ENCODE data around the gene SLC17A9. TPM values are rescaled to one million over a fixed set of nuclear protein-coding genes. Genes with fewer than 3 reads are reported as not detected.
A peak's percentile ranks its signal among the peaks of the same experiment; 100 is the strongest.

SLC17A9 gene, protein sequence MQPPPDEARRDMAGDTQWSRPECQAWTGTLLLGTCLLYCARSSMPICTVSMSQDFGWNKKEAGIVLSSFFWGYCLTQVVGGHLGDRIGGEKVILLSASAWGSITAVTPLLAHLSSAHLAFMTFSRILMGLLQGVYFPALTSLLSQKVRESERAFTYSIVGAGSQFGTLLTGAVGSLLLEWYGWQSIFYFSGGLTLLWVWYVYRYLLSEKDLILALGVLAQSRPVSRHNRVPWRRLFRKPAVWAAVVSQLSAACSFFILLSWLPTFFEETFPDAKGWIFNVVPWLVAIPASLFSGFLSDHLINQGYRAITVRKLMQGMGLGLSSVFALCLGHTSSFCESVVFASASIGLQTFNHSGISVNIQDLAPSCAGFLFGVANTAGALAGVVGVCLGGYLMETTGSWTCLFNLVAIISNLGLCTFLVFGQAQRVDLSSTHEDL
- 125 TPM for total RNA-seq

DNA sequence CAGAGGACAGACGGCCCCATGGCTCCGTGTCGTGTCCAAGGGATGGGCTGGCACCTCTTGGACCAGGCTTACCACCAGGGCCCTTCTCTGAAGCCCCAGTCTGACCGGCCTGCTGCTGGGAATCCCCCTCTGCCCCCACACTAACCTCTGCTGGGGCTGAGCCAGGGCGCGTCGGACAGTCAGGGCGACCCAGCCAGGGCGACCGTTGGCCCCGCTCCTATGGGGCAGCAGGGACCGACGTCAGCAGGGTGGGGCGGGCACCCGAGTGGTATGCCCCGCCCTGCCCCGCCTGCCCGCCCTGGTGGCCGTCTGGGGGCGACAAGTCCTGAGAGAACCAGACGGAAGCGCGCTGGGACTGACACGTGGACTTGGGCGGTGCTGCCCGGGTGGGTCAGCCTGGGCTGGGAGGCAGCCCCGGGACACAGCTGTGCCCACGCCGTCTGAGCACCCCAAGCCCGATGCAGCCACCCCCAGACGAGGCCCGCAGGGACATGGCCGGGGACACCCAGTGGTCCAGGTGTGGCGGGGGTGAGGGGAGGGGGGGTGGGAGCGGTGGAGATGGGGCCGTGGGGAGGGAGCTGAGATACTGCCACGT lies at the start of gene SLC17A9:
Gene SLC17A9 (plus strand): TSS at position 337 of the 595 bp plus-strand sequence. CDS start 122 bp downstream, at position 459.
- peak; percentile 98 for DNase-seq (ENCODE audit: low spot score)
- ATAC-seq, result peak; percentile 62

GRCh38 chr20:62902926-62903615 lies 49.4 kb upstream of the SLC17A9 start:
- ATAC-seq (no peak), DNase-seq (ENCODE audit: low spot score) (no peak)

DNA sequence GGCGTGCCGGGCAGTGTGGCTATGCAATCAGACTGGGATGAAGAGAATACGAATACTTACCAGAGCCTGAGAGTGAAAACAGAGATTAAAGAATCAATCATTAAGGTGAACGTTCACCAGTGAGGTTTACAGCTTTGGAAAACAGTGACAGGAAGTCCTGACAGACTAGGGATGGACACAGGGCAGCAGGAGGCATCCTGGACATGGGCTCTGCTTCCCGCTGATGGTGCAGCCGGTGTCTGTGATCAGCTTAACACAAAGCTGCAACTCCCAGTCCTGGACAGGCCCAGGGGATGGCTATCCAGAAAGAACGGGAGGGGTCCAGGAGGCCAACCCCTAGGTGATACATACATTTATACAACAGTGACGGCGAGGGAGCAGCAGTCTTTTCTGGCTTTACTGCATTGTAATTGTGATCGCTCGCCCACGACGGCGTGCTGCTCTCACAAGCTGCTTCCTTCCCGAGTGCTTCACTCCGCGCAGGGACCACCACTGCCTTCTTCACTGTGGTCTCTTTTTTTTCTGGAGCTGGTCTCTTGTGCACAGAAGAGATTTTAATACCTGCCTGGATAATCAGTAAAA lies 46.9 kb upstream of the SLC17A9 start:
- no peak for ATAC-seq
- DNase-seq (ENCODE audit: low spot score), result no peak

- ATAC-seq, result peak; percentile 86
- DNase-seq (ENCODE audit: low spot score), result peak; percentile 85
Measured at GRCh38 chr20:62906209-62906608, 46.3 kb upstream of the SLC17A9 start.

GRCh38 chr20:62906647-62907375 lies 45.7 kb upstream of the SLC17A9 start:
- ATAC-seq (peak; percentile 8), DNase-seq (ENCODE audit: low spot score) (no peak)

GRCh38 chr20:62907384-62908317 lies 44.9 kb upstream of the SLC17A9 start:
- DNase-seq (ENCODE audit: low spot score) (no peak), ATAC-seq (peak; percentile 30)

DNA sequence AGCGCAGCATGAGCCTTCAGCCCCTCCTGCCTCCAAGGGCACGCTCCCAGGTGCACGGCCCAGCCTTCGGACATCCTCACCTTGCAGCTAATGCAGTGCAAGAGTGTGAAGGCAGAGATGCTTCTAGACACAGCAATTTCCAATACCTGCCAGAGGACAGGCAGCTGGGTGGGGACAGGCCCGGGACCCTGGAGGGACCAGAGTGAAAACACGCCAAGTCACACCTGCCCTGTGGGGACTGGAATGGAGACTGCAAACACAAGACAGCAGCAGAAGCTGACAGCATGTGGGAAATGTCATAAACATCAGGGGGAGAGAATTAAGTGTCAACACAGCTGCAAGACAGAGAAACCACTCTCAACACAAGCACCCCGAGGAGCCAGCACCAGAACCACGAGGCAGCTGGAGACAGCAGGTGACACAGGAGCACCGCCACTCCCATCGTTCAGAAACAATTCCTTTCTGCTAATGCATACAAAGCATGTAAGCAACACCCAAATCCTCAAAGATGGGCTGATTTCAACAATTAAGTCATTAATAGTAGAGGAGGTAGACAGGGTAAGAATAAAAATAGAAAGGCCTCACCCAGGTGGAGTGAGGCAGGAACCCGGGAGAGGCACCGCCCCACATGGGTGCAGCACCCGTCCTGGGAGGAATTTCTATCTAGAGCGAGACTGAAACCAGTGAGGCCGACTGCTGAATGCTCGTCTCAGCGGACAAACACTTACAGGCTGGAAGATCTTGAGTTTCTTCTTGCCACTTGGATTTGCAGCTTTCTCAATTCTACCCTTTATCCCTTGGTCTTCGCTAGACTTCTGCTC lies 43.3 kb upstream of the SLC17A9 start:
- no peak for DNase-seq (ENCODE audit: low spot score)
- ATAC-seq, result no peak

DNA sequence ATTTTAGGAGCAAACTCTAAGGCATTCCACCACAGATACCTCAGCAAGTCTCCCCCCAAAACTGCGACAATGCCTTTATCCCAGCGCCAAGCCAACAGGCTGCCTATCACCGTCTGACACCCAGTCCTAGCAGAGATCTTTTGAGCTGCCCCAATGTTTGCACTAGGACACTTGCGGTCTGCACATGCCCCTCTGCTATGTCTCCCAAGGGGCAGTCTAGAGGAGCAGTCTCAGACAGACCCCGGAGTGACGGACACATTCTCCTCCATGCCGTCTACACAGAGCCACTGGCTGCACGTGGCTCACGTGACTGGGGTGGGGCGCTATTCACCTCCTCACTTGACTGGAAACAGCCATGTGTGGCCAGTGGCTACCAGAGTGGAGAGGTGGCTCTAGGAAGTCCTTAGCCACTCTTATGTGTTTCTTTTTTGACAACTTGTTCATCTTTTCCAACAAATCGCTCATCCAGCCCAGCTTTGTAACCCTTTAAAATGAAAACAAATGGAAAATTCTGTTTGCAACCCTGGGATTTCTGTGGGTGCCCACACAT lies 42.2 kb upstream of the SLC17A9 start:
- no peak for ATAC-seq
- DNase-seq (ENCODE audit: low spot score), result no peak

DNA sequence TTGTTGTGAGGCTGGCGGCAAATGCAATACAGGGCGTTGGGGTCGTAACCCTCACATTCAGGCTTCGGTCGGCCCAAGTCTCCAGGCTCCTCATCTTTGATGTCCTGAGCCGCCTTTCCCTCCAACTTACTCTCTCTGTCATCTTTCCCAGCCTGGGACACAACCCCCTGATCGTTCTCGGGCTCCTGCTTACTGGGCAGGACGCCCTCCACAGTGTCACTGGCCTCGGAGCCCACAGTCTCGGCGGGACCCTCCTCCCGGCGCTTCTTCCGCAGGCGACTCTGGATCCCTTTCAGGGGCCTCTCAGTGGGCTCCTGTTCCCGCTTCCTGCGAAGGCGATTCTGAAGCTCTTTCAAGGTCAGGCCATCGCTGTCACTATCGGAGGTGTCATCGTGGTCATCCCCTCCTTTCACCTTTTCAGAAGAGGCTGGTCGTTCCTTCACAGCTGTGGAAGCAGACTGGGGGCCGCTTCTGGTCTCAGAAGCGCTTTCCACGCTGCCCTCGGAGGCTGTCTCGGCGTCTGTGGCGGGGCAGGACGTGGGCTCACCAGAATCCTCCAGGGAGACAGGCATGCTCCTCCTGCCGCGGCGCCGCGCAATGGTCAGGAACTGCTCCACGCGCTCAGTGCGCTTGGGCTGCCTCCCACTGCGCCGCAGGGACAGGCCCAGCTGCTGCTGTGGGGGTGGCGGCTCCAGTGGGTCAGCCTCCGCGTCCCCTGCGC lies 41.6 kb upstream of the SLC17A9 start:
- DNase-seq (ENCODE audit: low spot score), result no peak
- no peak for ATAC-seq

DNA sequence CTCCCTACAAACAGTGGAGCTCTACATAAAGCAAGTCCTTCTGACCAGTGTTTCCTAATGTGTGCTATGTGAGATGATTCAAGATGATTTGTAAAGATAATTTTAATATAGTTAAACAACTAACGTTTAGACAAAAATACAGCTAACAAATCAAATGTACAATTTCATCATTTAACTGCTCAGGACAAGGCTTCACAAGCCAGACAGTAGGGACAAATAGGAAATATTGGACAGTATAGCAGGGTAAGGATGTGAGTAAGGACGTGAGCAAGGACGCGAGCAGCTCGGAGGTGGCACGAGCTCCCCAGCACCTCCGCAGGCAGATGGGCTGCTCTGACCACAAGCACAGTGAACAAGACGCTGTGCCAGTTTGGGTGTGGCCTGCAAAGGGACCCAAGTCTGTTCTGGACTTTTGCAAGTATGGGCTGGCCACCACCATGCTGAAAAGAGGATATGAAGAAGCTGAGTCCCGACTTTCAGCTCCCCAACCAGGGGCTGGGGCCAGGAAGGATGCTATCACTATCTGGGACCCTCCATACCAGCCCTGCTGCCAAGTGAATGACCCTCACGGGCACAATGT lies 40.7 kb upstream of the SLC17A9 start:
- DNase-seq (ENCODE audit: low spot score) (no peak), ATAC-seq (no peak)

GRCh38 chr20:62913043-62913630 lies 39.4 kb upstream of the SLC17A9 start:
- ATAC-seq (no peak), DNase-seq (ENCODE audit: low spot score) (no peak)

GRCh38 chr20:62914436-62914835 lies 38.1 kb upstream of the SLC17A9 start:
- DNase-seq (ENCODE audit: low spot score), result no peak

GRCh38 chr20:62914970-62915457 lies 37.5 kb upstream of the SLC17A9 start:
- DNase-seq (ENCODE audit: low spot score), result no peak
- peak; percentile 13 for ATAC-seq

More at GRCh38 chr20:62914436-62914835, 38.1 kb upstream of the SLC17A9 start:
- ATAC-seq, result no peak

GRCh38 chr20:62916703-62917476 lies 35.6 kb upstream of the SLC17A9 start:
- peak; percentile 72 for ATAC-seq
- no peak for DNase-seq (ENCODE audit: low spot score)

DNA sequence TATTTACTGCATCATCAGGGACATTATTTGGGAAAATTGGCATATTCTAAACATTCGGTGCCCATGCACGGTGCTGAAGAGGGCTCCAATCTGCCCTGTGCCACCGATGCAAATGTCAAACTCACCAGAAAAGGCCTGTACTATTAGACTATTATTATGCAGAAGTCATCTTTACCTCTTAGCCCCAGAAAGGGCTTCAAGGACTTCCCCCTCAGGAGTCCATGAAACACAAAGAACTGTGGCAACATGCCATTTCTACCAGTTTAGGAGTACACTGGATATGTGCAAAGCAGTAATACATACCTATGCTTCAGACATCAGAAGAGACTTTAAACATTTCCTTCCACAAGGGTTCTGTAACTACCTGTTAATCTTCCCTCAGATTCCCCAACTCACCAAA lies 34.8 kb upstream of the SLC17A9 start:
- no peak for DNase-seq (ENCODE audit: low spot score)
- no peak for ATAC-seq

DNA sequence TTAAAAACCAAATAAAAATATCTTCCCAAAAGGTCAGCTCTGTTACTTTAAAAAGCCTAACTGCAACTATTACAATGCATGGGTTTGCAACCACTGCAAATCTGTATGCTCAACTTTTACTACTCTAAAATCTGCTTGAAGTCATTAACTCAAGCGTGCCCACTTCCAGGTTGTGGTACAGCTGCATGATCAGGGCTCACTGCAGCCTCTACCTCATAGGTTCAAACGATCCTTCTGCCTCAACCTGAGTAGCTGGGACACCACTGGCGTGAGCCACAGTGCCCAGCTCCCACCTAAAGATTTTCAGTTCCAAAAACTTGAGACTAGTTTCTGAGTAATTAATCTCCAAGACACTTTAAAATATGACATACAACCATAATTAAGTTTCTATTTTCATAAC lies 34.4 kb upstream of the SLC17A9 start:
- ATAC-seq, result no peak
- no peak for DNase-seq (ENCODE audit: low spot score)

Measured in left lobe of liver (tissue), 2 donors.